NCI-H1694 (cell line): ENCODE data around the gene ATP2C2.
"Not testable (repeated sequence)": the region's sequence is repeated elsewhere in the genome, so short reads cannot be mapped to it uniquely, and the experiment has no call there.

Experiments
- DNase-seq: peaks from one replicate; lab custom pipeline; 2025; lab: John Stamatoyannopoulos, UW

Gene ATP2C2

DNA sequence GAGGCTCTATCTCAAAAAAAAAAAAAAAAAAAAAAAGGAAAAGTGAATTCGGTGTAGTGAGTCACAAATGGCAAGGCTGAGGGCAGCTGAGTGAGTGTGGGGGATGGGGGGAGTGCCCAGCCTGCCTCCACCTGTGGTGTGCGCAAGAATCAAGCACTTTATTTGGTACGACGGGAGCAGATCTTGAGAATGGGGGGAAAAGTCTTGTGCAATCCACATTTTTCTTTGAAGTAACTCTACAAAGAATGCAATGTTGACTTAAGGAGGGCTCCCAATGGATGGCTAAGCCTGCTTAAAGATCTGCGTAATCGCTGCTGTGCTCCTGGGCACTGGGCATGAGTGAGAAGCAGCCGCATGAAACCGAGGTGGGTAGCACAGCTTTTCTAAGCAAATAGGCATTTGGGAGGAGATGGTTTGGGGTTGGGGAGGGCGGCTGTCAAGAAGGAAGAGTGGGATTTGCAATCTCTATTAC is 28.2 kb downstream of the ATP2C2 start:
- no peak for DNase-seq

GRCh38 chr16:84397090-84397489 is 28.8 kb downstream of the ATP2C2 start:
- no peak for DNase-seq

GRCh38 chr16:84398701-84399100 is 30.4 kb downstream of the ATP2C2 start:
- DNase-seq: no peak

- DNase-seq: not testable (repeated sequence)
Observed at GRCh38 chr16:84399912-84400311, 31.6 kb downstream of the ATP2C2 start.

DNA sequence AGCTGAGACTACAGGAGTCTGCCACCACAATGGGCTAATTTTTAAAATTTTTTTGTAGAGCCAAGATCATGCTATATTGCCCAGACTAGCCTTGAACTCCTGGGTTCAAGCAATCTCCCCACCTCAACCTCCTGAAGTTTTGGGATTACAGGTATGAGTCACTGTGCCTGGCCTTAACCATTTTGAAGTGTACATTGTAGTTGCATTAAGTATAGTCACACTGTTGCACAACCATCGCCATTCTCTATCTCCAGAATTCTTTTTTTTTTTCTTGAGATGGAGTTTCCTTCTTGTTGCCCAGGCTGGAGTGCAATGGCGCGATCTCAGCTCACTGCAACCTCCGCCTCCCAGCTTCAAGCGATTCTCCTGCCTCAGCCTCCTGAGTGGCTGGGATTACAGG is 35.1 kb downstream of the ATP2C2 start:
- DNase-seq: not testable (repeated sequence)

DNA sequence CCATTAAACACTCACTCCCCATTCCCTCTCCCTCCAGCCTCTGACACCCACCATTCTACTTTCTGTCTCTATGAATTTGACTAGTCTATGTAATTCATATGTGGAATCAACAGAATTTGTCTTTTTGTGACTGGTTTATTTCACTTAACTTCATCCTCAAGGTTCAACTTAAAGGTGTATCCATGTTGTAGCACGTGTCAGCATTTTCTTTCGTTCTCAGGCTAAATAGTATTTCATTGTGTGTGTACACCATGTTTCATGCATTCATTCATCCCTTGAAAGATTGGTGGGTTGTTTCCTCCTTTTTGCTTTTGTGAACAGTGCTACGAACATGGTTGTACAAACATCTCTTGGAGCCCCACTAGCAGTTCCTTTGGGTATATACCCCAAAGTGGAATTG is 36.0 kb downstream of the ATP2C2 start:
- DNase-seq: no peak

DNA sequence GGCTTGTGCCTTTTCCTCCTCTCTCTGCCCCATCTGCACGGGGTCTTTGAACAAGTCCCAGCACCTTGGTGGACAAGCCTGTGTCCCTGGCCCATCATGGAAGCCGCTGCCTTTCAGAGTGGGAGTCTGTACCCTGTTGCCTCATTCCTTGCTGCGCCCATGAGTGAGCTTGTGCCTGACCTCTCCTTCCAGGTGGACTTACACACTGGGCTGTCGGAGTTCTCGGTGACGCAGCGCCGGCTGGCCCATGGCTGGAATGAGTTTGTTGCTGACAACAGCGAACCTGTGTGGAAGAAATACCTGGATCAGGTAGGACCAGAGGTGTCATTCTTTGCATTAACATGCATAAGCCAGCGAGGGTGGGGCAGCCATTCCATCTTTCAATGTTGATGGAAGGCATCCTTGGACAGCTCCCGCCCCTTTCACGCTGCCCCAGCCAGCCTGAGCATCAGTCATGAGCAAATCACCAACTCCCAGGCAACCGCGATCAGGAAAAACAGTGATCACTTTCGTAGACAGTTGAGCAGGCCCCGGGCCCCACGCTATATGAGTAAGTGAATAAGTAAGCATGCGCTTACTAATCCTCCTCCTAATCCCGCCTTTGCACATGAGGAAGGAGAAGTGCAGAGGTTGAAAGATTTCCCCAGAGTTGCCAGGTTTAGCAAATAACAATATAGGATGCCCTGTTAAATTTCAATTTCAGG is 36.8 kb downstream of the ATP2C2 start:
- no peak for DNase-seq

DNA sequence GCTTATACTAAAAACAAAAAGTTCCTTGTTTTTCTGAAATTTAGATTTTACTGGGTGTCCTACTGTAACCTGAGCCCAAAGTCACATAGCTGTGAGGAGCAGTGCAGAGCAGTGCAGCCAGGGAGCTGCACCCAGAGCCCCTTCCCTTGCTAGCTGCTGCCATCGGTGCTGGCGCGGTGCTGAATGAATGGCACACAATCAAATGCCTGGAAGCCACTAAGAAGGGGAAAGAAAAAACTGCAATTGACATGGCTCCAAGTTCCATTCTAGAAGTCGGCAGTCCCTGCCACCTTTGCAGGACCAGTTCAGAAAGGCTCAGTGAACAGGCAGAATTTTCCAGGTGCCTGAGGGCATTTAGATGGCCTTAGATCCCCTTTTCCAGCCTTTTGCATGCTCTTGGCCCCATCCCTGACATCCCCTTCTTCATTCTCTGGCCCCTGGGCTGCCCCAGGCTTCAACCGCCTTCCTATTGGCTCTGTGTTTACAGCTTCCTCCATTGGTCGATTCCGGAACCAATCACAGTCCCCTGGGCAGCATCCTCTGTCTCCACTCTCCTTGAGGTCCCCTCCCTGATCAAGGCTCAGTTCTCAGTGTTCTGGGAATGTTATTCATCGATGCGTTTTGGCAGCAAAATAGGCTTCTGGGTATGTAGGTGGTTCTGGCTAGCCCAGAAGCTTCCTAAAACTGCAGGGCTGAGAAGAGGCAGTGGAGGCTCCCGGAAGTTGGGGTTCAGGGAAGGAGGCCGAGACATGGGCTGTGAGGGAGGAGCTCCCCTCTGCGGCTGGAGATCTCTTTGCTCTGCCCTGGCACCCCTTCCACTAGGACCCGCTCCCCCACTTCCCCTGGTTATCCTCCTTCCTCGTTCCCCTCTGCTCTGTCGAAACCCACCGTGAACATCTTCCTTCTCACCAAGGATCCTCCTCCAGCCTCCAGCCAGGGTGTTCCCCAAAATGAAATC is 37.9 kb downstream of the ATP2C2 start:
- DNase-seq: no peak

GRCh38 chr16:84407588-84408313 is 39.4 kb downstream of the ATP2C2 start:
- DNase-seq: no peak

- DNase-seq: no peak
Observed at GRCh38 chr16:84408314-84408690, 40.0 kb downstream of the ATP2C2 start.

- DNase-seq: no peak
Observed at GRCh38 chr16:84408856-84409255, 40.5 kb downstream of the ATP2C2 start.

DNA sequence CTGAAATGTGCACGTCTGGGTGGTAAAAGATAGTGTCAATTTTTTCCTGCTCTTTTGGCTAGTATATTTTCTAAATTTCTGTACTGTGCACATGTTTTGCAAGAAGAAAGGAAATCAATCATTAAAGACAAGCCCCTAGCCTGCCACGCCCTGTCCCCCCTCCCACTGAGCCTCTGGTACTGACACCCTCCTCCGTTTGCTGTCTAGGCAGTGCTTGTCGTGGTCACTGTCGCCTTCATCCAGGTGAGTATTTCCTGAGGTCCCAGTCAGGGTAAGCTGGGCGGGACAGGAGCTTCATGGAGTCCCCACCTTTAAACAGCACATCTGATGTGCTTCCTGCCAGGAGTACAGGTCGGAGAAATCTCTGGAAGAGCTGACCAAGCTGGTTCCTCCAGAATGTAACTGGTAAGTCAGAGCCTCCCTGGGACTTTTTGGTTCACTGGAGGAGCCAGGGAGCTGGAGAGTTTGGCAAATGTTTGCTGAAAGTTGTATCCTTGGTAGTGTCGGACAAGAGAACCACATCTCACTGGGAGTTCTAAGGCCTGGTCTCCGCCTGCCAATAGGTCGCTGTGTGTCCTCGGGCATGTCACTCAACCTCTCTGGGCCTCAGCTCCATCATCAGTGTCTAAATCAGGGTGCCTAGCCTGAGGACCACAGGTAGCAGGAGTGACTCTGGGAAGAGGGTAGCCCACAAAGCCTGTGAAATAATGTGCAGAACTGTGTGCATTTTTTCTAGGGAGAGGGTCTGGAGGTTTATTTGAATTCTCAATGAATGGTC is 42.2 kb downstream of the ATP2C2 start:
- DNase-seq: no peak

GRCh38 chr16:84411768-84412167 is 43.4 kb downstream of the ATP2C2 start:
- DNase-seq: no peak

- no peak for DNase-seq
Observed at GRCh38 chr16:84412262-84412661, 43.9 kb downstream of the ATP2C2 start.

- DNase-seq: no peak
Observed at GRCh38 chr16:84413244-84414004, 45.1 kb downstream of the ATP2C2 start.

- DNase-seq: no peak
Observed at GRCh38 chr16:84414789-84415326, 46.5 kb downstream of the ATP2C2 start.

DNA sequence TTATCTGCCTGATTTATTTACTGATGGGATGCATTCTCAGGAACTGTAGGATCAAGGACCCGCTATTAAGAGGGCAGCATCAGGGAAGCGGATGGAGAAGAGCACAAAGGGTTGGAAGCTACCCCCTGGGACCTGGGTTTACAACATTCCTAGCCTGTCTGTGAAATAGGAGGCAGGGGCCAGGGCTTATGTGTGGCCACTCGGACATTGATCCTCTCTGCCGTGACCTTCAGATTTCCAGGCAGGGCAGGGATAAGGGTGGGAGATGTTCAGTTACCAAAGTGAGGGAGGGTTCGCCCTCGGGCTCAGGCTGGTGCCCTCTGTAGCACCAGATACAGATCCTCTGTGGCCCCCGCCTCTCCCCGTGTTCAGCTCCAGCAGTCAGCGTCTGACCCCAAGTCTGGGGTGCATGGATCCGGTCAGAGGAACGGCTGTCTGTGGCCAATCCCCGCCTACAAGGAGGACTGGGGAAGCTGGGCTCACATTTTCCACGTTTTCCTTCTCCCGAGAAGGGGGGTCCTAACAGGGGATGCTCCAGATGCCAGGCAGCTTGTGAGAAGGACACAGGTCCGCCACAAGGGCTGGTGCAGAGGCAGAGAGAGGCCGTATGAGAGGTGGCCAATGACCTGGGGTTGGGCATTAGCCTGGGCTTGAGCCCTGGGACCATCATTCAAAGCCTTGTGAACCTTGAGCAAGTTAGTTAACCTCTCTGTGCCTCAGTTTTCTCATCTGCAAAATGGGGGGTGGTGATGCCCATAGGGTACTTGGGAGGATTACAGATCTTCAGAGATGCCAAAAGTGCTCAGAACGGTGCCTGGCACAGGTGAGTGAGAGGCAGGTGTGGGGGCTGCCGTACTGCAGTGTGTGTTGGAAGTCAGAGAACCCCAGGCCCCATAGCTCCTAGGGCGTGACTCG is 48.3 kb downstream of the ATP2C2 start:
- DNase-seq: no peak

- DNase-seq: no peak
Observed at GRCh38 chr16:84418056-84418849, 49.9 kb downstream of the ATP2C2 start.

DNA sequence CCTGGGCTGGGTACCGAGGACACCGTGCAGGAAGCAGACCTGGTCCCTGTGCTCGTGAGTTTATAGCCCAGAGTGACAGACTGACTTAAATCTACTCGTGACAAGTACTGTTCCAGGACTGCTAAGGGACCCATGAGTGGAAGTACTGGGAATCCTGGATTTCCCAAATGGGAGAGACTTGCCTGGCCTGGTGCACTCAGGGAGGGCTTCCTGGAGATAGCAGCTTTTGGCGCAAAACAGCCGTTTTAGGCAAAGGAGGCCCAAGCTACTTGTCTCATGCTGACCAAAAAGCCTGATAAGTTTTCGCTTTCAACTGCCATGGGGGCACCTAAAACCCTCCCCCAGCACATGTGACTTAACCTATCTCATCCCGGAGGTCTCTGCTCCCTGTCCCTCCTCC is 51.4 kb downstream of the ATP2C2 start:
- no peak for DNase-seq
